Gastroesophageal sphincter (tissue), 3 donors: Measurements from ENCODE around the gene CYBC1.

Source experiments
- CTCF ChIP-seq, 4 experiments: fragments of 200-600 bp in 2 of 4; fragments of 450-650 bp in 2 of 4; sonication (generic) in 1 of 4; IDR thresholded peaks; one replicate each; pipeline ENCODE4 v1.5.1; 2017 to 2019; ENCODE audit warnings: antibody characterized with exemption in 4 of 4, mild to moderate bottlenecking in 2 of 4, moderate library complexity in 2 of 4
- EP300 ChIP-seq: sonication (generic); formaldehyde crosslinking; IDR thresholded peaks from one replicate; pipeline ENCODE4 v1.6.1; 2017; ENCODE audit warnings: antibody characterized with exemption, mild to moderate bottlenecking
- POLR2A ChIP-seq, 2 donors: fragments of 450-650 bp; IDR thresholded peaks; one replicate each; pipeline ENCODE4 v1.6.1; 2017; ENCODE audit warnings: antibody characterized with exemption in 2 of 2, mild to moderate bottlenecking in 2 of 2, moderate library complexity in 1 of 2
- POLR2AphosphoS5 ChIP-seq: sonication (generic); formaldehyde crosslinking; IDR thresholded peaks from one replicate; pipeline ENCODE4 v1.6.1; 2017; ENCODE audit warnings: antibody characterized with exemption

GRCh38 chr17:82439829-82440365 lies 10.7 kb downstream of the CYBC1 start:
- no peak for TF ChIP-seq CTCF (IDR thresholded peaks at IDR 0.05)
- TF ChIP-seq POLR2A (IDR thresholded peaks at IDR 0.05): no peak
- no peak for TF ChIP-seq POLR2AphosphoS5
- TF ChIP-seq EP300: no peak
